Heart right ventricle (tissue), 16 donors: ENCODE measurements around the gene BCAR3. TPM values are rescaled to one million over a fixed set of nuclear protein-coding genes. Genes with fewer than 3 reads are reported as not detected.

Experiments
- ATAC-seq, 8 donors: fragments of 200-7000 bp; cut with Tn5 transposase; one replicate each; pipeline ENCODE4 v1.9.1; 2020; ENCODE audit warnings: mild to moderate bottlenecking in 8 of 8, moderate library complexity in 8 of 8, moderate number of reproducible peaks in 1 of 8
- DNase-seq, 2 donors: peaks; one replicate each; pipeline ENCODE4 v3.0.0-alpha.2; 2020
- H3K27ac ChIP-seq, 10 donors: fragments of 200-600 bp; sonication (generic) in 2 of 10; one replicate each; pipeline versions ENCODE4 v1.5.0 to v1.8.0; 2020 to 2022; ENCODE audit warnings: mild to moderate bottlenecking in 3 of 10
- H3K27me3 ChIP-seq, 7 donors: fragments of 200-600 bp; one replicate each; pipeline ENCODE4 v1.8.0; 2021 to 2022; ENCODE audit warnings: mild to moderate bottlenecking in 2 of 7
- H3K36me3 ChIP-seq, 9 donors: fragments of 200-600 bp; sonication (generic) in 1 of 9; one replicate each; pipeline versions ENCODE4 v1.5.0 to v1.8.0; 2020 to 2022; ENCODE audit warnings: mild to moderate bottlenecking in 2 of 9
- H3K4me1 ChIP-seq, 9 donors: fragments of 200-600 bp; sonication (generic) in 1 of 9; one replicate each; pipeline versions ENCODE4 v1.5.0 to v1.8.0; 2020 to 2022; ENCODE audit warnings: mild to moderate bottlenecking in 4 of 9
- H3K4me3 ChIP-seq, 10 donors: fragments of 200-600 bp; sonication (generic) in 2 of 10; one replicate each; pipeline versions ENCODE4 v1.5.0 to v1.8.0; 2020 to 2022; ENCODE audit warnings: mild to moderate bottlenecking in 7 of 10, moderate library complexity in 2 of 10
- H3K9me3 ChIP-seq, 11 donors: fragments of 200-600 bp in 10 of 11; sonication (generic) in 2 of 11; one replicate each; pipeline versions ENCODE4 v1.5.0 to v1.8.0; 2013 to 2022; ENCODE audit warnings: mild to moderate bottlenecking in 2 of 11, control low read depth in 1 of 11, moderate library complexity in 1 of 11
- CTCF ChIP-seq, 9 donors: fragments of 200-600 bp; sonication (generic) in 2 of 9; IDR thresholded peaks; one replicate each; pipeline versions ENCODE4 v1.5.0 to v1.8.0; 2021 to 2022; ENCODE audit warnings: antibody characterized with exemption in 9 of 9, mild to moderate bottlenecking in 5 of 9, moderate library complexity in 1 of 9
- WGBS, 2 donors: extraction: QIAGEN DNeasy Blood & Tissue Kit; methylation state at CpG; one replicate each; pipeline ENCODE4 v1.1.7; 2013; ENCODE audit warnings: inconsistent platforms in 1 of 2; 5-methylcytosine and 5-hydroxymethylcytosine counted together
- intact Hi-C, 10 donors: fragments of 100-400 bp; cut with DNase I; formaldehyde crosslinking; loops; one replicate each; pipeline versions ENCODE4 v1.11.1 to v1.14.2; 2022
- polyA plus RNA-seq, 2 donors: library from polyadenylated mRNA; stranded (reverse); fragments of 200-250 nt; gene quantifications; one replicate each; pipeline ENCODE4 v1.2.3, GENCODE V29; 2013
- total RNA-seq, 10 donors: library from RNA; stranded (reverse); fragmentation: NEBNext Ultra II Directional in 3 of 10; extraction: Animal tissue kit (Norgen Biotek cat#: 25700) in 3 of 10; gene quantifications; one replicate each; pipeline versions ENCODE4 v1.2.1 to v1.2.4, GENCODE V29; 2021 to 2023
- donor health status: Arrhythmogenic right ventricular cardiomyopathy.
- donor health status: ischemic (EF 13 %, LVEDD 7.1; RV severe dilation, severe dysfunction).
- donor health status: healthy with polysubstance abuse.
- donor health status: DM: no; HTN: yes; CAD: no.
- donor health status: DM: no; HTN: no; CAD: no.
- donor health status: ischemic (EF 25% LVEDD 6.9; RV normal size, moderate dysfunction).
- donor health status: ischemic (EF 25% LVEDD 5.7; RV mildly dilated, moderate dysfunction).
- donor health status: healthy.
- donor health status: DM: yes; HTN: yes; CAD: no.
- donor health status: Ischemic cardiomyopathy.
- donor health status: ischemic (EF 35%, LVEDD 5.7; RV mildly dilated, moderate dysfunction).
- donor health status: nonischemic (EF 11% LVEDD 7.7; RV severe dilation, severe dysfunction).
- donor health status: DM: yes; HTN: yes; CAD: no.
- donor health status: PGD.
- donor health status: ischemic (EF 29% LVEDD 5.4; RV normal size, mild dysfunction).
- donor health status: nonischemic (EF 23%, LVEDD 6.1; RV moderate dilation, normal function).

The BCAR3 gene
- total and polyA plus RNA-seq, 12 donors = 6.6 to 36.0 (median 15.9) TPM

GRCh38 chr1:93576746-93577145 lies 104.9 kb downstream of the BCAR3 start:
- Histone ChIP-seq H3K27ac (peak overlapping the region in 6 of 10 donors; percentile 2 to 75 (median 30)), H3K4me1 (peaks cover 3 to 76% (median 47%) of the 10 kb centered on the region in 9 donors), H3K27me3 (no peaks in the 10 kb centered on the region), H3K4me3 (no peak overlapping the region), H3K36me3 (peaks cover 0 to 91% (median 18%) of the 10 kb centered on the region in 9 donors), H3K9me3 (no peaks in the 10 kb centered on the region)
- 93 to 98% methylated on average over 2 of the region's 2 CpGs for WGBS, 2 donors
- TF ChIP-seq CTCF (IDR thresholded peaks at IDR 0.05) = no peak
- intact Hi-C loops = loop anchor here in 2 of 10 donors (5.0 to 10.0 kb wide), 2 partner anchors 36 to 132 kb away; partner anchors contain the start of gene FNBP1L (in 1 of the 2)
- ATAC-seq (peak in 1 of 8 donors; percentile 2), DNase-seq (no peak)

GRCh38 chr1:93576346-93576745 lies 105.3 kb downstream of the BCAR3 start:
- peak; percentile 38 to 47 for DNase-seq
- Histone ChIP-seq H3K36me3 (peaks cover 0 to 91% (median 22%) of the 10 kb centered on the region in 9 donors), H3K4me1 (peaks cover 3 to 76% (median 47%) of the 10 kb centered on the region in 9 donors), H3K4me3 (no peak overlapping the region), H3K27ac (peak overlapping the region in 8 of 10 donors; percentile 2 to 77 (median 34)), H3K27me3 (no peaks in the 10 kb centered on the region), H3K9me3 (no peaks in the 10 kb centered on the region)
- TF ChIP-seq CTCF (IDR thresholded peaks at IDR 0.05) = no peak
- peak in 5 of 8 donors; percentile 35 to 53 (median 50) for ATAC-seq
- intact Hi-C loops = loop anchor here in 2 of 10 donors (5.0 to 10.0 kb wide), 2 partner anchors 36 to 132 kb away; partner anchors contain the start of gene FNBP1L (in 1 of the 2)
- 62 to 65% methylated on average over 9 of the region's 9 CpGs for WGBS, 2 donors

- Histone ChIP-seq H3K27me3 (no peaks in the 10 kb centered on the region), H3K4me3 (no peak overlapping the region), H3K9me3 (no peaks in the 10 kb centered on the region), H3K27ac (peak overlapping the region in 8 of 10 donors; percentile 2 to 77 (median 50)), H3K4me1 (peaks cover 3 to 76% (median 47%) of the 10 kb centered on the region in 9 donors), H3K36me3 (peaks cover 0 to 91% (median 24%) of the 10 kb centered on the region in 9 donors)
- intact Hi-C loops = loop anchor here in 2 of 10 donors (5.0 to 10.0 kb wide), 2 partner anchors 37 to 131 kb away; partner anchors contain the start of gene FNBP1L (in 1 of the 2)
- TF ChIP-seq CTCF (IDR thresholded peaks at IDR 0.05) = no peak
- 83 to 90% methylated on average over 10 of the region's 10 CpGs for WGBS, 2 donors
- DNase-seq (no peak), ATAC-seq (peak in 2 of 8 donors; percentile 6 to 8)
Observed at GRCh38 chr1:93575621-93576284, 105.9 kb downstream of the BCAR3 start.

- intact Hi-C loops = loop anchor here in 2 of 10 donors (5.0 to 10.0 kb wide), 2 partner anchors 37 to 130 kb away; partner anchors contain the start of gene FNBP1L (in 1 of the 2)
- peaks cover 3 to 72% (median 44%) of the 10 kb centered on the region in 9 donors for H3K4me1 ChIP-seq
- no peaks in the 10 kb centered on the region for H3K27me3 ChIP-seq
- DNase-seq (no peak), ATAC-seq (no peak)
- H3K4me3 ChIP-seq = no peak overlapping the region
- H3K27ac ChIP-seq = peak overlapping the region in 8 of 10 donors; percentile 25 to 77 (median 68)
- no peak for TF ChIP-seq CTCF (IDR thresholded peaks at IDR 0.05)
- 91 to 93% methylated on average over 6 of the region's 6 CpGs for WGBS, 2 donors
- H3K9me3 ChIP-seq = no peaks in the 10 kb centered on the region
- peaks cover 0 to 92% (median 27%) of the 10 kb centered on the region in 9 donors for H3K36me3 ChIP-seq
Observed at GRCh38 chr1:93574991-93575390, 106.6 kb downstream of the BCAR3 start.
